Left colon (tissue), 2 donors: ENCODE results near the gene ENPP6. TPM values are rescaled to one million over a fixed set of nuclear protein-coding genes. Genes with fewer than 3 reads are reported as not detected.

ENCODE experiments used
- ATAC-seq: fragments of 200-7000 bp; cut with Tn5 transposase; one replicate; pipeline ENCODE4 v1.9.1; 2020; ENCODE audit warnings: mild to moderate bottlenecking, moderate library complexity
- DNase-seq, 2 donors: peaks; one replicate each; pipeline ENCODE4 v3.0.0-alpha.2; 2020
- intact Hi-C, 2 donors: fragments of 100-400 bp; cut with DNase I in 1 of 2; cut with micrococcal nuclease in 1 of 2; formaldehyde crosslinking; loops; one replicate each; pipeline versions ENCODE4 v1.11.2 to v1.14.0; 2022; cut with DNase I, micrococcal nuclease
- long read RNA-seq: library from polyadenylated mRNA; unstranded; transcript quantifications from one replicate; pipeline ENCODE4 v2.0.0, GENCODE V29; 2021
- total RNA-seq, 2 donors: library from RNA; stranded (reverse); fragmentation: NEBNext Ultra II Directional; extraction: Animal tissue kit (Norgen Biotek cat#: 25700); gene quantifications; one replicate each; pipeline ENCODE4 v1.2.1, GENCODE V29; 2021
- donor health status: DM: no; HTN: no; CAD: no.
- donor health status: DM: yes; HTN: yes; CAD: no.

ENPP6 gene
- 1 to 10 TPM in 1 of 2 donors, under 1 TPM in 1; 0.24 to 1.5 TPM for total RNA-seq
- long read RNA-seq: 0 reads

DNA sequence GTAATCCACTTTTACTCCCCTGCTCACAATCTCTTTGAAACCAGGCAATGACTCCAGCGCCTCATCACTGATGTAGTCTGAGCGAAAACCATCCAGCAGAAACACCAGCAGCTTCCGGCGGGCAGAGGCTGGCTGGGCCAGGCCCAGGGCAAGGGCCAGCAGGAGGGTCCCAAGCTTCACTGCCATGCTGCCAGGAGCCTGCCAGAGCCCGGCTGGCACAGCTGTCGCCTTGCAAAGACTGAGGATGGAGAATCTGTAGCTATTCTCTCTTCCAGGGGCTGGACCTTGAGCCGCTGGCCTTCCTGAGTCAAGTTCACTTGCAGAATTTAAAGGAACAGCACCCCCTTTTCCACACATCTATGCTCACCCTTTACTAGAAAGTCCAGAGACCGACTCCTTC lies at the start of gene ENPP6:
ENPP6 (minus strand) TSS at position 240 of the 400 bp plus-strand sequence; CDS start at position 186, 54 bp downstream.
- intact Hi-C loops: no loop called here
- DNase-seq (no peak), ATAC-seq (no peak)

DNA sequence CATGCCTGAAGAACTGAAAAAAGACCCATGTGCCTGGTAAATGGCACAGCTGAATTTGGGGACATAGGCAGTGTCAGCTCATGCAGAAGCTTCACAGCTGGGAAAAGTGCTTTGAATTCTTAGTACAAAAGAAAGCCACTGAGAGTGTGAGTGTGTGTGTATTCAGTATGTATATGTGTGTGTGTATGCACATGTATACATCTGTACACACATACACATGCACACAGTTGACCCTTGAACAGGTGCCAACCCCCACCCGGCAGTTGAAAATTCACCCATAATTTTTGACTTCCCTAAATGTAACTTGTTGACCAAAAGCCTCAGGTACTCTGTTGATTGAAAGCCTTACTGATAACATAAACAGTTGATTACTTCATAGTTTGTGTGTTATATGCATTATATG lies 49.5 kb upstream of the ENPP6 start:
- DNase-seq: no peak
- ATAC-seq: no peak
- intact Hi-C loops: no loop called here

DNA sequence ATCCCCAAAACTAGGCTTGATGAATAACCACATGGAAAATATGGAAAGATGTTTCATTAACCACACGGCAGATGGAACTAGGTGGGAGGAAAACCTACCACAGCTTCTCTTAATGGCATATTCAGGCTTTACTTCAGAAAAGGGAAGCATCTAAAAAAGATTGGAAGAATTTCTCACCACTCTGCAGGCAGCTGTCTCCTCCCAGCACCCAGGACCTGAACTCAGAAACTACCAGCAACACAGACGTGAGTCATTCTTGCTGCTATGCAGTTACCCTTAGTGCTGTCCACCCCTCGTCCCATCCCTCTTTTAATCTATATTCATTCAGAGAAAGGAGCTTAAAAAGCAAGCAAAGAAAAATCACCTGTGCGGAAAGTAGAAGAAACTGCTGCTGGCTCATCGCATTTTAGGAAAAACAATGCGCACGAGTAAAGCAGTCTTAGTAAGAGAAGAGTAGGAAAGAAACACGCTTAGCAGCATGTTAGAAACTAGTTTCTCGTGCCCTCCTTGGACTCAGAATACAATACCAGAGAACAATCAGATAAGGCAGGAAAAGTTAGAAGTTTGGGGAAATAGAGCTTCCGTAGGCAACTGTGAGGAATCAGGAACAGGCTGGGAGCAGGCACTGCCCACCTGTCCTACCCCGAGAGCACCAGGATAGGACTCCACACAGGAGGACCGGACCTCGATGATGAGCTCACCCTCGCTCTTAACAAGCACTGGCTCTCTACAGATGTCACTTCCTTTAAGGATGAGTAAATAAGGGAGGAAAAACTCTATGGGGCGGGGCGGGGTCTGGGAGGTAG lies 48.1 kb upstream of the ENPP6 start:
- DNase-seq (peak in 1 of 2 donors; percentile 35), ATAC-seq (peak; percentile 32)
- intact Hi-C loops: no loop called here

DNA sequence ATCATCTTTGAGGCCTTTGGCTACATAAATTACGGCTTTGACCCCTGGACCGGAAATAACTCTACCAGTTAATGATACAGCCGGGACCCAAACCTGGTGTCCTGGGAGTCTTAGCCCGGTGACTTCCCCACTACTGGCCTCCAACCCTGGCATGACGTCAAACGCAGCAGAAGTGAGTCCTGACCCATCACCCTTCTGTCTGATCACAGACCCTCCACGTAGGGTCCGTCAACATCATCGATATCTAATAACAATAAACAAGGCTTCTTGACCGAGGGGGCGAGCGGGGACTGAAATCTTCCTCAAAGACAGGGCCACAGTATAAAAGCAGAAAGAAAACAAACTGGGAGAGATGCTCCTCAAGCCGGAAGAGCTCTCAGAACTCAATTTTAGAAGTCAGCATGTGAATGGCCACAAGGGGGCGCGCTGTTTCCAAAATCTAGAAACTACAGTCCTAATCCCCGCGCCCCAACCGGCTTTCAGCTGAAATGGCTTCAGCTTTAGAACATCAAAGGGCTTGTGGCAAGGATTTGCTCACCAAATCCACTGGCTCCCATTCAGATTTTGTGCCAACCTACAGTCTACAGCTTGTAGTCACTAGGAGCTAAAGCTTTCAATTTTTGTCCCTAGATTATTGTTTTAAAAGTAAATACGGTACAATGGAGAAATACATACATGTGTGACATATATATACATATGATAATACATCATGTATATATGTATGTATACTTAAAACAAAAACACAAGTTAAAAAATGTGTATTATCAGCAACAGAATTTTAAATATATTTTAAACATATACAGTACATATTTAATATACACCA lies 46.4 kb upstream of the ENPP6 start:
- DNase-seq: peak; percentile 89 to 98
- intact Hi-C loops: loop anchor here in 1 of 2 donors (5.0 kb wide), 1 partner anchor 273 kb away; no protein-coding TSS in a partner anchor
- ATAC-seq: peak; percentile 81

DNA sequence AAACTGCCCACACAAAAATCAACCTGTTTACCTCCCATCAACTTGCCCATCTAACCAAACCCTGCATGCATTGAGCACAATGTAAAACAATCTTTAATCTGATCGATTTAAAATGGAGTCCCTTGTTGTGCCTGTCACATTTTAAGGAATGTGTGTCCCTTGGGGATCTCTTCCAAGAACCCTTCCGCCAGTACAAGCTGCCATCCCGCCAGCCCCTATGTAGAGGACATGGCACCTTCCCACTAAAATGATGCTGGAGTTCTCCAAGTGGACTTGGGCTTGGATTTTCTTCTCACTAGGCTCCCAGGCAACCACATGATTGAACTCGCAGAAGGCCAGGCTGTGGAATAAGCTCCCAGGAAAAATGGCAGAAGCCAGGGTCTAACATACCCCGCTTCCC lies 45.8 kb upstream of the ENPP6 start:
- ATAC-seq (no peak), DNase-seq (no peak)
- intact Hi-C loops: loop anchor here in 1 of 2 donors (5.0 kb wide), 1 partner anchor 274 kb away; no protein-coding TSS in a partner anchor

DNA sequence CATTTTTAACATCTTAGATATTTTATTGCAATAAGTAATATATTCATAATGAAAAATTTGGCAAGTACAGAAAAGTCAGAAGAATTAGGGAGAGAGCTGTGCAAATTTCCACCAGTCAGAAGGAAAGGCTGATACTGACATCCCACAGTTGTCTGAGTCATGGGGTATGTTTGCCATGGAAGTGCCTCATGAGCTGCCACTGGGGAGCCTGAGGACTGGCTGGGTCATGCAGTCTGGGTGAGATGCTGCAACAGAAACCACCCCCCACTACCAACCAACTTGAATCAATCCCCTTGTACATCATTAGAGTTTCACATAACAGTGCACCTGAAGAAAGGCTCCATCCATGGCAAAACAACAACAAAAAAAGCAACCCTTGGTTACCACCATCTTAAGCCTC lies 45.2 kb upstream of the ENPP6 start:
- DNase-seq (no peak), ATAC-seq (no peak)
- intact Hi-C loops: loop anchor here in 1 of 2 donors (5.0 kb wide), 1 partner anchor 274 kb away; no protein-coding TSS in a partner anchor

DNA sequence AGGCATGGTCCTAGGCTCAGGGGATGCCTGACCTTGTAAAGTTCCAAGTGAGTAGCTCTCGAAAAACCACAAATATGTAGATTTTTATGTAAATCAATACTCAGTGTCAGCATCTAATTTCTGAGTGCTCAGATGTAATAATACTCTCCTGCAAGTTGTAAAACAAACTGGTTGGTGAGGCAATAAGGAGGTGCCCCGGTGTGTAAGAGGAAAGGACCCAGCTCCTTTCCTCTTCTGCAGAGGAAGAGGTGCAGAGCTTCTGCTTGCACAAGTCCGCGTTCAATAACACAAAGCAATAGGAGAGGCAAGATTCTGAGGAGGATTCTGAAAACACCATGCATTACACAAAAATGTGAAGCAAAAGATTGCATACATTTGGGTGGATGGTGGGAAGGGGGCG lies 43.6 kb upstream of the ENPP6 start:
- no peak for DNase-seq
- intact Hi-C loops: loop anchor here in 1 of 2 donors (5.0 kb wide), 1 partner anchor 276 kb away; no protein-coding TSS in a partner anchor
- no peak for ATAC-seq

DNA sequence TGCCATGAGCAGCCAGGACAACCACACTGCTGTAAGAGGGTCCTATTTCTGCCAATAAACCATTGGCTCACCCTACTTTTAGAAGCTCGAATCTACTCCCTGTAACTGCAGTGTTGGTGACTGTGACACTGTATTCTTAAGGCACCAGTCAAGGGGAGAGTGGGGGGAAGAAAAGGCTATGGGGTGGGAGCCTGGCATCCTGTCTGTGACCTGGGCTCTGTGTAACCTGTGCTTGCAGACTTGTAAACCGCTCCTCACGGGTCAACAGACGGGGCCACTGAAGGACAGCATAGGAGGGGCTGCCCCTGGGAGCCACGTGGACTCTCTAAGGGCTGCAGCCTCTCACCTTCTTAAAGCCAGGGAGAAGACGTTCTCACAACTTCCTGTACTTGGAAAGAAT lies 42.2 kb upstream of the ENPP6 start:
- DNase-seq: no peak
- ATAC-seq: no peak
- intact Hi-C loops: loop anchor here in 1 of 2 donors (5.0 kb wide), 1 partner anchor 277 kb away; no protein-coding TSS in a partner anchor

DNA sequence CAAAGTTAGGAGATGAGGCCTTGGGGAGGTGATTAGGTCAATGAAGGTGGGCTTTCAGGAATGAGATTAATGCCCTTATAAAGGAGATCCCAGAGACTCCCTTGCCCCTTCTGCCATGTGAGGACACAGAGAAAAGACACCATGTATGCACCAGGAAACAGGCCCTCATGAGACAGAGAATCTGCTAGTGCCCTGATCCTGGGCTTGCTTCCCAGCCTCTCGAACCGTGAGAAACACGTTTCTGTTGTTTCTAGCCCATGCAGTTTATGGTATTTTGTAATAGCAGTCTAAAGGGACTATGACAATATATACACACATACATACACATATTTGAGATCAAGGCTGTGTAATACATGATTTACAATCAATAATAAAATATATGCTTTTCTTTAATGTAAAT lies 41.4 kb upstream of the ENPP6 start:
- intact Hi-C loops: no loop called here
- ATAC-seq: no peak
- DNase-seq: no peak

DNA sequence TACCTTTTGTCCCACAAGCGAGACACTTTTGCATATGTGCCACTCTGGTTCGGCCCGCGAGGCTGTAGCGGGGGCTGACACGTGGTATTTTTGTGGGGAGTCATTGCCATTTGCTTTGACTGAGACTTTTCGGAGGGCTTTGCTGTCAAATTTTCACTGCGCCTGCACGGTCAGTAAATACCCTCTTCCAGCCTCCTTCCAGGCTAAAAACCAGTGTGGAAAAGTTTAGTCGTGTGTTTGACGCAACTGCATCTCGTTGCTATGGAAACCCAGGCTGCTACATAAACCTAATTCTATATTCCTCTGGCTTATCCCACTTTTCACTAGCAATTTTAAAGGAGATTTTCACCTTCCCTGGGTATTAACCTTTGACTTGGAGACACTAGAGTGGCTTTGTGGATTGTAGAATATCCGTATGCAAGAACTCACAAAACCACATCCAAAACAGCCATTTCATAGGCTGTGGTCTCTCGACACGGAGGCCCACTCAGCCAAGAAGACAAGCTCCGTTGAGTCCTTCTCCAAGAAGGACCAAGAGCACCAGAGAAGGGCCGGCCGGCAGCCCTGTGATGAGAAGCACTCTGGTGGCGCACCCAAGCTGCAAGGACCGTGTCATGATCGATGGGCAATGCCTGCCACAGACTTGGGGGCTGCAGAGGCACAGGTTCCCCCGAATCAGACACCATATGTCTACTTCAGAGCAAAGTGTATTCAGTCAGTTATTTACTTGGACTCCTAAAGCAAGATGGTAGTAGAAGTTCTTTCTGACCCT lies 38.4 kb upstream of the ENPP6 start:
- ATAC-seq (no peak), DNase-seq (no peak)
- intact Hi-C loops: no loop called here

DNA sequence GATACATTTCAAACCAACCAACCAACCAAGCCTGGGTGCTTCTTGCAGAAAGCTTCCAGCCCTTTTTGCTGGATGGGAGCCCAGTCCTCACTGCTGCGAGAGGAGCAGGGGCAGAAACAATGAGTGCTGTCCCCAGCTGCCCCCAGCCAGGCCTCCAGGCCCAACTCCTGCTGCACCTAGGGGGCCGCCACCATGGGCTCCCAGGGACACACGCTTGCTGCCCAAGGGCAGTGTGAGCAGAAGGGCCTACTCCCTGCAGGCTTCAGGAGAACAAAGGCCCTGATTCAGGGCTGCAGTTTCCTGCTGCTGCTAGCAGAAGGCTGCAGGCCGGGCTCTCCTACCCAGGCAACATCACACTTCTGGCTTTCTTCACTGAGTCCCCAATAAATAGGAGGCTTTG lies 37.7 kb upstream of the ENPP6 start:
- intact Hi-C loops: no loop called here
- no peak for ATAC-seq
- DNase-seq: no peak

DNA sequence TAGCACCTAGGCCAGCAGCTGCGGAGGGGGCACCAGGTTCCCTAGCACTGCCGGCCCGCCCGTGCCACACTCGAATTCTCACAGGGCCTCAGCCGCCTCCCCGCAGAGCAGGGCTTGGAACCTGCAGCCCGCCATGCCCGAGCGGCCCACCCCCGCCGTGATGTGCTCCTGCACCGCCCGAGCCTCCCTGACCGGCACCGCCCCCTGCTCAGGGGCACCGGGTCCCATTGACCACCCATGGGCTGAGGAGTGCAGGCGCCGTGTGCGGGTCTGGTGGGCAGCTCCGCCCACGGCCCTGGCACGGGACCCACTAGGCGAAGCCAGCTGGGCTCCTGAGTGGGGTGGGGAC lies 35.4 kb upstream of the ENPP6 start:
- ATAC-seq: no peak
- no peak for DNase-seq
- intact Hi-C loops: no loop called here

DNA sequence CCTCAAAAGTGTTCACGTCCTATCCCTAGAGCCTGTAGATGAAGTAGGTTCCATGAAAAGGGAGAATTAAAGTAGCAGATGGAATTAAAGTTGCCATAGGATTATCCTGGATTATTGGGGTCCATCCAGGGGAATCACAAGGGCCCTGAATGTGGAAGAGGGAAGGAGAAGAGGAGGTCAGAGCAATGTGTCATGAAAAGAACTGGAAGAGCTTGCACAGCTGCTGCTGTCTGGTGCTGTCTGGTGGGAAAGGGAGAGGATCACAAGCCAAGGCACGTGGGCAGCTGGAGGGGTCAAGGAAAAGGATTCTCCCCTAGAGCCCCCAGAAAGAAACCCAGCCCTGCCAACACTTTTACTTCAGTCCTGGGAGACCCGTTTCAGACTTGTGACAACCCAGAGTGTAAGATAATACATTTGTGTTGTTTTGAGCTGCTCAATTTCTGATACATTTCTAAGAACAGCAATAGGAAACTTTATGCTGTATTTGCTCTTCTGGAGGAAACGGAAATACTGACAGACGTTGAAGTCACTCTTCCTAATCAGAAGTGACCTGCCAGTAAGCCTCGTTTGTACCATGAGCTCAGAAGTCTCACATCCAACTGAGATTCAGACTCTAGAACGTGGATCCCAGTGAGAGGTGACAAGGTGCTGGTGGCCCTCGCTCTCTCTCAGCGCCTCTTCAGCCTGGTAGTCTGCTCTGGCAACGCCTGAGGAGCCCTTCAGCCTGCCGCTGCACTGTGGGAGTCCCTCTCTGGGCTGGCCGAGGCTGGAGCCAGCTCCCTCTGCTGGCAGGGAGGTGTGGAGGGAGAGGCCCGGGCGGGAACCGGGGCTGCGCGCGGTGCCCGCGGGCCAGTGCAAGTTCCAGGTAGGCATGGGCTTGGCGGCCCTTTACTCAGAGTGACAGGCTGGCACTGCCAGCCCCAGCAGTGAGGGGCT lies 34.7 kb upstream of the ENPP6 start:
- no peak for ATAC-seq

DNA sequence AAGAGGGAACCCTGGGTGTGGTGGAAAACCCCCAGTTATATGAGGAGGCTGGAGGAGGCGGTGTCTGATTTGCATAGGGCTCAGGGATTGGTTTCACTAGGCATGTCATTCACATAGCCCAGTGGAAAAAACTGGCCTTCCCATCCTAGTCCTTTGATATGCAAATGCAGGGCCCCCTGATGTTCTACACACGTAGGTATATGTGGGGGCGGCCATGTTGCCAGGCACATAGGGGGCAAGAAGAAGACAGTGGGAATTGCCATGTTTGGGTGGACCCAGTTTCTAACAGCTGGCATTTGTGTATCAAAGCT lies 34.0 kb upstream of the ENPP6 start:
- intact Hi-C loops: no loop called here
- no peak for ATAC-seq
- no peak for DNase-seq

More for the DNA sequence above, 34.7 kb upstream of the ENPP6 start:
- no peak for DNase-seq
- intact Hi-C loops: no loop called here

DNA sequence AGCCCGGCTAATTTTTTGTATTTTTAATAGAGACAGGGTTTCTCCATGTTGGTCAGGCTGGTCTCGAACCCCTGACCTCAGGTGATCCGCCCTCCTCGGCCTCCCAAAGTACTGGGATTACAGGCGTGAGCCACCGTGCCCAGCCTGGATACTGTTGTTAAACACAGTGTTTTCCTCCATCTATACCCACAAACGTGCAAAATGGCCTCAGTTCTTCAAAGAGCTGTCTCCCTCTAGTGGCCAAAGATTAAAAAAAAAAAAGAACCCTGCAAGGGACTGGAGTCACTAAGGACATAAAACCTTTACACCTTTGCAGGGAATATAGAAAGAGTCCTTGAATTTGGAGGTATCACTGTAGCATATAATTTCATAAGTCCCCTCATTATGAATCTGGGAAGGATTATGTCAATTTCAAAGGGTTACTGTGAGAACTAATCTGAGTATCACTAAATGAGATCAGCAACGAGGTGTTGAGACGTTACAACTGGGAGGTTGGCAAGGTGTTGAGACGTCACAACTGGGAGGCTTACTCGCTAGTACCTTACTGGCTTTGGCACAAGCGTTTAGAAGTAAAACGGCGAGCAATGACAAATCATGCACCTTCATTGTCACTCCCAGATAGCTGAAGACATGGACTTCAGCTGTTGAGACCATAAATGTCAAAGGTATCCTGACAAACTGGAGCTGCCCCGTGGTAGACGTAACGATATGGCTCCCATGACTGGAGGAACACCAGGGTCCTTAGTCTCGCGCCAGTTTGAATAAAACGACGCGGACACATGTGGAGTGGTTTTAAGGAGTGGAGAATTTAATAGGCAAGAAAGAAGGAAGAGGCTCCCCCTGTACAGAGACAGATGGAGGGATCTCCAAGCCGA lies 33.4 kb upstream of the ENPP6 start:
- DNase-seq: no peak

DNA sequence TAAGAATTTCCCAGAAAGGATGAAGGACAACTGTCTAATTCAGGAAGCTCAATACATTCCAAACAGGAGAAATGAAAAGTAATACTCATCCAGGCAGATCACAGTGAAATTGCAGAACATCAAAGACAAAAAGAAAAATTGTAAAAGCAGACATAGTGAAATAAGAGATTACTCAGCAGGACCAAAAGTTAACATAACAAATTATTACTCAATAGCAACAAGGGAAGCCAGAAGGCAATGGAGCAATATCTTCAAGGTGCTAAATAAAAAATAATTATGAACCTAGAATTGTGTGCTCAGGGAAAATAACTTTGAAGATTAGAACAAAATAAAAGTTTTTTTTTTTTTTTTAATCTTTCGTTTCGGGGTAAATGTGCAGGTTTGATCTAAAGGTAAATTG lies 30.5 kb upstream of the ENPP6 start:
- DNase-seq (no peak), ATAC-seq (no peak)
- intact Hi-C loops: no loop called here

More for the DNA sequence above, 33.4 kb upstream of the ENPP6 start:
- intact Hi-C loops: no loop called here
- peak; percentile 64 for ATAC-seq

DNA sequence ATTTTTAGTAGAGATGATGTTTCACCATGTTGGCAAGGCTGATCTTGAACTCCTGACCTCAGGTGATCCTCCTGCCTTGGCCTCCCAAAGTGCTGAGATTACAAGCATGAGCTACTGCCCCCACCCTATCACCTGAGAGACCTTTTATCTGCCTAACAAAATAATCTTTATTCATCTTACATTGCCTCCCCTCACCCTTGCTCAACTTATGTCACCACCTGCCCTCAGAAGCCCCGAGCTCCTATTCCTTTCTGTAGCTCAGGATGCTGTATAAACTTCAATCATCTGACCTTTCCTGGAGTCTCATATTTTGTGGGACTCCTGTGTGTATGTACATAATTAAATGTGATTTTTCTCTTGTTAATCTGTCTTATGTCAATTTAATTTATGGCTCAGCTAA lies 29.7 kb upstream of the ENPP6 start:
- ATAC-seq (no peak), DNase-seq (no peak)
- intact Hi-C loops: no loop called here
